ENCODE data around the gene SLC9A9.
A peak's percentile ranks its signal among the peaks of the same experiment; 100 is the strongest.

The SLC9A9 gene

DNA sequence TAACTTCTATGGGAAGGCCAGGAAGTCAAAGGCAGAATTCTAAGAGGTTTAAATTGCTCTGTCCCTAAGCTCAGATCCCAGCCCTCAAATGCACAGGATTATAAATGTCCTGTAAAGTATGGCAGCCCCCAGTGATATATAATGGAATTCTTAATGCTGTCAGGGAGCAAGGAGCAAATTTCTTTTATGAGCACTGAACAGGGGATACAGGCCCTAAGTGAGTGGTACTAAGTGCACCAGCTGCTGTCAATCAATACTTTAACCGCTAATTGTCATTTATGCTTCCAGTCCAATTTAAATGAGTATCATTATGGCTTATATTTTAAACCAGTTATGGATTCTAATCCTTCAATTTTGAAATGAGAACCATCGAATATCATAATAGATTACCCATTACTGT, 4.7 kb downstream of the SLC9A9 start:
- DNase-seq (ENCODE audit: low spot score): no peak

DNA sequence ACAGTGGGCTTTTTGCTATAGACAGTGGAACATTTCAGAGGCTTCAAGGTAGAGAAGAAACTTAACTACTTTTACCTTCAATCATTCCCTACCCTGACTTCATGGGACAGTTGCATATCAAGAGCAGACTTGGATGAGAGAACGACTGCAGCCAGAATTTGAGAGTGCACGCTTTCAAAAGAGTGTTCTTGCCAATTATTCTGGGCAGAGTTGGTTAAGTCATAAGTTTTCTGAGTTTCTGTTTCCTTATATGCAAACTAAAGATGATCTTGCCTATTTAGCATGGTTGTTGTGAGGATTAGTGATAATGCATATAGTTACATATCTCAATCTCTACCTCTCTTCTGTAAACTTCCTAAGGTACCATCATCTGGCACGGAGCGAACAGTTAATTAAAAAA, 7.6 kb downstream of the SLC9A9 start:
- DNase-seq (ENCODE audit: low spot score): no peak

DNA sequence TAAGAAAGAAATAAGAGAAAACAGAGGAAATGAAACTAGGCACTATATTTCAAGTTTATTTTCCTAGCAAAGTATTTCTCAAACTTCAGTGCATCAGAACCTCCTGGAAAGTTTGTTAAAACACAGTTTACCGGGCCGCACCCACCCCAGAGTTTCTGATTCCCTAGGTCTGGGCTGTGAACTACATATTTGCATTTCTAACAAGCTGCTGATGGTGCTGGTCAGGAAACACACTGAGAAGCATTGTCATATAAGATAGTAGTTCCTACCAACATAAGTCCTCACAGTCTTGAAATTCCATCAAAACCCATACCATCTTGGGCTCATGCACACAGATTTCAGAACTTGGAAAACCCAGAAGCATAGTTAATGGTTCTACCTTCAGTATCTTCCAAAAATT, 8.3 kb downstream of the SLC9A9 start:
- no peak for DNase-seq (ENCODE audit: low spot score)

DNA sequence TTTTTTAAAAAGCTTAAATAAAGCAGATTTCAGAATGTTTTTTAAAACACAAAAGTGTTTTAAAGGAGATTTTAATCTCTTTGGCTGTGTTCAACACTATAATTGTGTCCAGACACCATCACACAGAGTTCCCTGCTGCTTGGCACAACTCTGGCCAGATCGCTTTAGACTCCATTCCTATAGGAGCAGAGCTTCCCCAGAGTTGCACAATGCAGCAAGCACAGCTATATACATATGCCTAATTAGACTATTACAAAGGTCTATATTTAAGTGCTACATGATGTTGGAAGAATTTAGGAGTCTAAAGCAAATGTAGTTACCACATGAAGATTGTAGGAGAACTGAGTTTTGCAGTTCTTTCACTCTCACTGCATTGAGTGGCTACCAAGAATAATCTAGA, 11.2 kb downstream of the SLC9A9 start:
- DNase-seq (ENCODE audit: low spot score): no peak

DNA sequence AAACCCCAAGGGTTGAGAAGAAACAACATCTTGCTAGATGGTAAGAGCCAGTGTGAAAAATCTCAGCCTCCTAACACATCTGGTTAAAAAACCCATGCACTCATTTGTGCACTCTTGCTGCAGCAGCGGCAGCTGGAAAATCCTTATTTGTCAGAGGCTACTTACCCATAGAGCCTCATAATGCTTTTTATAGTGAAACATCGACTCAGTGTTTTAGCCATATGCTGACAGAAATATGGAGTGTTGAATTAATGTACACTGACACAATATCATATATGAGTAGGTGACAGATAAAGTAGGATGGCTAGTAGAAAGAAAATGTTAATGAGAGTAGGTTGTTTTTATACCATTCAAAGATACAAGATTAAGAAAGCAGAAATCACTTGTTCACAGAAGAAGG, 13.0 kb downstream of the SLC9A9 start:
- DNase-seq (ENCODE audit: low spot score): no peak

DNA sequence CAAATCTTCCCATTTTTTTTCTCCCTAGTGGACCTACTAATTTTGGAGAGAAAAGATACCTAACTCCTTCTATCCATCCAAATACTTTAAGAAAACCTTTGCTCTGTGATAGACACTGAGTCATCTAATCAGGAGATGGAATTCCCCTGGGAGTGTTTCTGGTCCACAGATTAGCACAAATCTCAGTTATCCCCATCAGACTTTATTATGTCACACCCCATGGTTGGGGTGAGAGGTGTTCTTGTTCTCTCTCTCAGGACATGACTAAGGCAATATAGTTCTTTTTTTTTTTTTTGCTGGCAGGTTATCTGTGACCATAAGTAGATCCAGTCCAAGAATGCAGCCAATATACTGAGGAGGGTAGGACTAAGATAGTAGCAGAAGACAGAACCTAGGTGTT, 15.8 kb downstream of the SLC9A9 start:
- no peak for DNase-seq (ENCODE audit: low spot score)

DNA sequence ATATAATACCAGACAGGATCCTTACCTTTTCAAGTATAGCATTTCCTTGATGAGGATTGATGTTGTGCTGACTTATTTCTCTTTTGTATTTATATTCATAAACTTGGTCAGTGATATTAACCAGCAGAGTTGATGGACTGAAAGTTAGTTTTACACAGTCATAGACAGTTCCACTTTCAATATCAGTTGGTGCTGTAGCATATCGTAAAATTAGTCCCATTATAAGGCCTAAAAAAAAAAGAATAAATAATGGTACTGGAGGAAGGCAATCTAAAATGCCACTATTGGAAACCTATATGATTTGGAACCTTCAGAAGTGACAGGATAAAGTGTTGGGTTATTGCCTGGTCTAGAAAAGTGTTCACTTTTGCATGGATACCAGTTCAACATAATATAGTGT, 16.3 kb downstream of the SLC9A9 start:
- DNase-seq (ENCODE audit: low spot score): no peak

DNA sequence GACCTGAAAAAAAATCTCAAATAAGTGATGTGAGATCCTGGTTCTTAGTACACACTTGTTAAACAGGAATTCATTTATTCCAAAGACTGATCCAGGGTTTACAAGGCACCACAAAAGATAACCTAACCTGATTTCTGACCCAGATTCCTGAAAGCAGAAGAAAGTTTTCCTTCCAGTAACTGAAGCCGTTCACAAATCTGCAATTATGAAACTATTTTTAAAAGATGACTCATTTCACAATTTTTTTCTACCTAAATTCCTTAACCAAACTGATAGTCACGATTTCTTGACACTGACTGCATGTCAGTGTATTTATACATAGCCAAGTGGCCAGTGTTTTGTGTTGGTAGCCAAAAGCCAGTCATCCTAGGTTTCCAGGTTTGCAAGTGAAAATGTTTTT, 17.1 kb downstream of the SLC9A9 start:
- no peak for DNase-seq (ENCODE audit: low spot score)

DNA sequence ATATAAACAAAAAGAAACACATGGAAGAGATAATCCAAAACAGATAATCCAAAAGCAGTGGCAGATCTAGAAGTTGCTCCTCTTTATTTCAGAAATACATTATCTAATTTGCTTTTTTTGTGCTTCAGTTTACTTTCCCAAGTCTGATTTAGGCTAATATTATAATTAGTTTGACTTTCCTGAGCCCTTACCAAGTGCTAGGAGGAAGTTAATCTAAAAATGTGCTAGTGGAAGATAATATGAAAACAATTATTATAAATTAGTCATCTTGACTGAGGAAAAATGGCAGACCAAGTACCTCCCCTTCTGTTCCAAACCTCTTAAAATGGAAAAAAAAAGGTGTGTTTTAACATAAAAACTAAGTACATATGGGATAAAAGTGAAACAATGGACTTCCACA, 17.5 kb downstream of the SLC9A9 start:
- DNase-seq (ENCODE audit: low spot score): no peak

DNA sequence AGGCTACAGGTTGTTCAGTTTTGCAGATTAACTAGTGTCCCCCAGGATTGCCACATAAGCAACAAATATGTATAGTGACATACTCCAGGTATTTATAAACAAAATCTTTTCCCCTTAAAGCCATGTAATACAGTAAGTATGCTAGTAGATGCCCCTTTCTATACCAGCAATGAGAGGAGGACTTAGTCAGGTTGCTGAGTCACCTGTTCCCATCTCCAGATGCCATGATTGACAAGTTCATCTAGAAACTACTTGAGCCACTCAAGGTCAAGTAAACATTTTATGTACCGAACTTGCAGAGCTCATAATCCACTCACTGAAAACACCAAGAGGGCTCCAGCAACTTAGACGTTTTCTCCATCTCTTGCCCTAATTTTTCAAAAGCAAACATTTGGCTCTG, 18.2 kb downstream of the SLC9A9 start:
- no peak for DNase-seq (ENCODE audit: low spot score)

DNA sequence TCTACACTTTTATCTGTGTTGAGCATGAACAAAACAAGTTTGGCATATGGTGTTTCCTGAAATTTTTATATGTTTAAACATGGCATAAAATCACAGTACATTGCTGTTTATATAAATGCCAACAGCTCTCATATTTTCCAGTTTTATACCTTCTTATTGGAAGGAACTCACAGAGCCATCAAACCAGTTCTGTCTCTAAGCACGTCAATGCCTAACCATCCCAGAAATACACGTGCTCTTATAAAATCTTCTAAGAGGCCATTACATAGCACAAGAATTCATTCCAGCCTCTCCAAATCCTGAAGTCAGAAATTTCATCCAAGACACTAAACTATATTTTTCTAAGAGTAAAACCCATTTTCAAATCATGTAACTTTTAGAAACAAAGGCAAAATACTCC, 20.8 kb downstream of the SLC9A9 start:
- DNase-seq (ENCODE audit: low spot score): no peak

DNA sequence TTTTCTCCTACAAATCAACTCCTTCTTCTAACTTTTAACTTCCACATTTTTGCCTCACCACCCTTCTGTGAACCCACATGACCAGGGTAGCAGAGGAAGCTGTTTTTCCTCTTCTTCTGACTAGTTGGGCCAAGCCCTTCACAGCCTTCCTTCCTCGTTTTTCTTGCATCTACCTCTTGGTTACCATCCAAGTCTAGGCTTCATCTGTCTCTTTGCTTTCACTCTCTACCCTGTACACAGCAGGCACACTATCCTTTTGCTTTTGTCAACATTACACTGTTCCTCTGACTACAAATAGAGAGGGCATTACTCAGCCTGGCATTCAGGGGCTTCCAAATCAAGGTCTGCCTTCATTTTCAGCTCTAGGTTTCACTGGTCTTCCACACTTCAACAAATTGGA, 22.0 kb downstream of the SLC9A9 start:
- no peak for DNase-seq (ENCODE audit: low spot score)

DNA sequence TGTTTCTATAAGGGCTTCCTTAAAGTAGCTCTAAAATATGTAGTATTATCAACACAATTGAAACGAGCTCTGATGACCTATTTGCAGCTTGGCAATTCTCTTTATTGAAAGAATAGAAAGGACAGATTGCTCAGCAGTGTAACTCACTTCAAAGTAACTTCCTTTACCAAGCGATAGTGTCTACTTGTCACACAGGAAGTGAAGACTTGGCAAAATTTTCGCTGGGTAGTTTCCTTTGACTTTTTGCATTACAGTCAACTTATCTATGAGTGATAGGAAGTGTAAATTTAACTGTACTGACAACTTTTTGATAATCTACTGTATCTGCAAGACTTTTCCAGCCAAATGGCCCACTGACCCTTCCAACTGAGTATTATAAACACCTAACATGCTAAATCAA, 22.8 kb downstream of the SLC9A9 start:
- peak; percentile 59 for DNase-seq (ENCODE audit: low spot score)

DNA sequence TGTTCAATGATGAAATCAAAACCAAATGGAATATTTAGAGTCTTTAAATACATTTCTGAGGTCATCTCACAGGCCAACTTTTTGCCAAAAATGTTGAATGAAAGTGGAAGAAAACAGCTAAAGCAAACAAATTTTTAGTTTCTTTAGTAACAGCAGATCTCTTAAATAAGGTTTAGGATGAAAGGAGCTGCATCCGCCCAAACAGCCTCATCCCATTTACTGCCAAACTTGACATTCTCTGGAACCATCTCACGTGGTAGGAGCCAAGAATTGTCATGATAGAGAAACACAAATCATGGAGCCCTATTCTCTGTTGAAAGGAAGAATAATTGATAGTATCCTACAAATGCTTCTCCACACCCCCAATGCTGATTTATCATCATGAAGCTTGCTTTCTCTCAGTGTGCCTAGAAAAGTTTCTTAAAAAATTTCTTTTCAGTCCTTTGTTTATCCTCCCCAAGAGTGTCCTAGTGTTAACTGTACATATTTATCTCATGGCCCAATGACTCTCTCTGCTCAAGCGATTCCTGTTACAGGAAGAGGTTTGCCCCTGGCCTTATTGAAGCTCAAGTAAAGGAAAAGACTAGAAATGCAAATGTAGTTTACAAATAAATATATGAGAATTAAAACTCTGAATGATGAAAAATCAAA, 23.4 kb downstream of the SLC9A9 start:
- no peak for DNase-seq (ENCODE audit: low spot score)

DNA sequence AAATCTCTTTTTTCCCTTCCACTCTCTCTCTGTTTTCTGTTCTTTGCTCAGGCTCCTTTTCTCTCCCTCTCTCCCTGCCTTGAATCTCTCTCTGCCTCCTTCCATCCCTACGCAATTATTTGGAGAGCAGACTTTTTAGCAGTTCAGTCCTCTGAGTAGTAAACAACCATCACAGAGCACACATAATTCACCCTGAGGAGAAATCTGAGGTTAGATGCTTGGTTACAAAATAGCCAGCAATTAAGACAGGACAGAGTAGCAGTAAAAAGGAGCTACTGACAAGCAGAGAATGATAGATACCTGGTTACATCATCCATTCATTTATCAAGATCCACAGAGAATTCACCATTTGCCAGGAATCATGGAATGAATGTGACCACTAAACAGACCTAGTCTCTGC, 25.5 kb downstream of the SLC9A9 start:
- DNase-seq (ENCODE audit: low spot score): no peak

DNA sequence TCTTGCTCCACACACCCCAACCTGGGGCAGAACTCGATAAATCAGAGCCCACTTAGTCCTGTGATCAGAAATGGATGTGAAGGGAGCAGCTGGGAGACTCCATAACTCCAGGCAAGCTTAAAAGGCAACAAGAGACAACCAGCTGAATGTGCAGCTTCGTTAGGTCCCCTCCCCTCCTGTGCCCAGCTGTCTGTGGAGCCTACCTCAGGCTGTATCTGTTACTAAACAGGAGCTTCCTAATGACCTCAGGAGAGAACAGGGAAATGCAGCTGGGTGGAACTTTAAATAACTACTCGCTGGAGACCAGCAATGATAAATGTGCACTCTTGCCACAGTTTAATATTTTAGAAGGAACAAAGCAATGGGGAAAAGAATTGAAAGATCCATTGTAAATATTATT, 25.9 kb downstream of the SLC9A9 start:
- DNase-seq (ENCODE audit: low spot score): no peak

DNA sequence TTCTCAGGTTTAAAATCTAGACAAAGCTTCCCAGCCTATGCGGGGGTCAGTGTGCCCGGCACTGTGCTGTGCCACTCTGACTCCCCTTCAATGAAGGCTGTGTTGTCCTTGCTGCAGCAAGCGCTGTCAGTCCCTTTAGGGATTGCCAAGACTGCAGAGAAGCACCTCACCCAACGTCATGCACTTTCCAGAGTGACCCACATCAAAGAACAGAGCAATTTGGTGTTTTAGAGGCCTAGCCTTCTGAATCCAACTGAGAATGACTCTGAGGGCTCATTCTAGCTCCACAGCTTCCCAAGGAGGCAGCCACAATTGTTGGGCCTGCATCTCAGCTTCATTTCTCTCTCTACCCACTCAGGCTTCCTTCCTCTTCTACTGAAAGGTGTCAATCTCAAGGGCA, 26.4 kb downstream of the SLC9A9 start:
- no peak for DNase-seq (ENCODE audit: low spot score)

DNA sequence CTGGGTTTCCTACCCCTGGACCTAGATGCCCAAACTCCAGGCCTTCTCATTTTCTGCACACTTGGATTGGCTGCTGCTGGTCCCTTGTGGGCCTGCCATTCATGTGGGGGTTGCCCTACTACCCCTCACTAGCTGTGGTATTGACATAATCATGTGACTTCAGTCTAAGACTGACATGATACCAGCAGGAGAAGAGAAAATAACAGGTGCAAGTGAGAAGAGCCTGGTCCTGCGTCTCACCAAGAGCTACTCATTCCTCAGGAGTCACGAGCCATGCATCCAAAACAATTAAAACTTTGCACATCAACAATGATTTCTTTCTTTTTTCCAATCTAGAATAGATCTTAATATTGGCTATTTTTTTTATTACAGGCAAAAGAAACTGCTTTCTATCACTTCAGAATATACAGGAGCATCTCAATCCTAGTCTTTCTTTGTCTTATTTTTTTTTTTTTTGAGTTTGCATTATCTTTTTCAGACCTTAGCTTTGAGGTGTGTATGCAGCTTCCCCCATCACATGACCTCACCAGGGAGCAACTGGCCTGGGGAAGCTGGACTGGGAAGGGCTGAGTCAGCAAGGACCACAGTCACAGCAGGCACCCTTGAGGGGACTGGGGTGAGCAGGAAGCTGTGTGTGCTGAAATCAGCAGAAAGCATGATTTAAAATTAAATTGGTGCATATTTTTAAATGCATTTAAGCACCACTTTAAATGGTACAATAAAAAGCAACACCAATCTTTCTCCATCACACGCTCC, 27.6 kb downstream of the SLC9A9 start:
- no peak for DNase-seq (ENCODE audit: low spot score)

DNA sequence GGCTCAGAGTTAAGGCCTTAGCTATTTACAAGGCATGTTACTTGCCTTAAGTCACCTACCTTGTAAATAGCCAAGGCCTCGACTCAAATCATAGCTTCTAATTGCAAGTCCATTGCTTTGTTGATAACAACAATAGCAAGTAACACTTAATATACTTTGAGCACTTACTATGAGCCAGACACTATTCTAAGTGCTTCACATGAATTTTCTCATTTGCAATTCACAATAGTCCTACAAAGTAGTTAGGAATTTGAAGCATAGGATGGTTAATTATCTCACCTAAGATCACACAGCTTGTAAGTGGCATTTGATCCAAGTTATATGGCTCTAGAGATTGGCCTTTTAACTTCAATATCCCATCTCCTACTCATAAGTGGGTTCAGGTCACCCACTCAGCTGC, 28.4 kb downstream of the SLC9A9 start:
- no peak for DNase-seq (ENCODE audit: low spot score)

DNA sequence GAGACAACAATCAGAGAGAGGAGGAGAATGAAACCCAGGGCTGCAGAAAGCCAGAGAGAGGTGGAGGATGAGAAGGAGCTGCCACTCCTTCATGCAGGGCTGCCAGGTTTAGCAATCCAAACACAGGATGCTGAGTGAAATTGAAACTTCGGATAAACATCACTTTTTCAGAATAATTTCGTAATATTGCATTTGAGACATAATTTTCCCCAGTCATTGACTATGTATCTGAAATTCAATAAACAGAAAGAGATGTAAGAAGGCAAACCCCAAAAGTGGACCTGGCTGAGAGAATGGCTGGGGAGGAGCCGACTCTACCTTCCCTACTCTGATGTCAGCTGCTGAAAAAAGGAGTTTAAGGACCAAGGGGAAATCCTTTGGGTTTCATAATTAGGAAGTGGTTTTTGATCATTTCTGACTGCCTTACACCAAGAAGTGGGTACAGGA, 33.8 kb downstream of the SLC9A9 start:
- DNase-seq (ENCODE audit: low spot score): no peak

DNA sequence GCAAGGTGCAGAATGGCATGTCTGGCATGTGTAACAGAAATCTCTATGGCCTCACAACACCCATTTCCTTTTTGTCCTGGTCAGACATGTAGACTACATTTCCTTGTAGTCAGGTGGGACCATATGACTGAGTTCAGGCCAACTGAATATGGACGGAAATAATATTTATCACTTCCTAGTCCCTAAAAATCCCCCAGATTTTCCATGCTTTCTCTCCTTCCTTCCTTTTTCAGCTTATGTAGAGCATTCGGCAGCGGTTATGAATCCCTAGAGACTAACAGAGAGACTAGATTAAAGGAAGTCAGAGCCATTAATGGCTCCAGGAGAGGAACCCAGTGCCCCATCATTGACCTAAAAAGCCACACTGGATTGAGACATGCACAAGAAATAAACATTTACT, 35.8 kb downstream of the SLC9A9 start:
- no peak for DNase-seq (ENCODE audit: low spot score)

DNA sequence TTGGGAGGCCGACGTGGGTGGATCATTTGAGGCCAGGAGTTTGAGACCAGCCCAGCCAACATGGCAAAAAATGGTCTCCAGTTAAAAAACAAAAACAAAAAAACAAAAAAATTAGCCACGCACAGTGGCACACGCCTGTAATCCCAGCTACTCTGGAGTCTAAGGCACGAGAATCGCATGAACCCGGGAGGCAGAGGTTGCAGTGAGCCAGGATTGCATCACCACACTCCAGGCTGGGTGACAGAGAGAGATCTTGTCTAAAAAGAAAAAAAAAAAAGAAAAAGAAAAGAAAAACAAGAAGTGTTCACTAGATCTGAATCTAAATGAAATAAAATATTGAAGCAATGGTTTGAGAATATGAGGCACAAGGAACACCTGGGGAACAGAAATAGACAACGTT, 36.7 kb downstream of the SLC9A9 start:
- no peak for DNase-seq (ENCODE audit: low spot score)

DNA sequence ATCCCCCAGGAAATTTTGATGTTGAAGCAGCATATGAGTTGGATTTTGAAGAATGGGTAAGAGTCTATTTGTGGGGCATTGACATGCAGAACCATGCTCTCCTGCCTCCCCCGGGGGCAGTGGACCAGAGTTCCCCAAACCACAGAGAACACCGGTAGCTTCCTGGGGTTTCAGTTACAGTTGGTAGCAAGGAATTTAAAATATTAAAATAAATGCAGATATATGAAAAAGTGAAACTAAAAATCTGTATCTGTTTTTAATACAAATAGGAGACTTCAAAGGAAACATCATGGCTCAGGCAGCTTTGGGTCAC, 37.4 kb downstream of the SLC9A9 start:
- DNase-seq (ENCODE audit: low spot score): no peak
